HG03159 (cell line): ENCODE results near the gene ZNF333.
A peak's percentile ranks its signal among the peaks of the same experiment; 100 is the strongest.

Source experiments
- ATAC-seq: cut with Tn5 transposase; IDR thresholded peaks from one replicate; pipeline ENCODE4 v1.9.1; 2021; ENCODE audit warnings: mild to moderate bottlenecking, moderate library complexity; ENCODE audit not compliant: unreplicated experiment

The ZNF333 gene

DNA sequence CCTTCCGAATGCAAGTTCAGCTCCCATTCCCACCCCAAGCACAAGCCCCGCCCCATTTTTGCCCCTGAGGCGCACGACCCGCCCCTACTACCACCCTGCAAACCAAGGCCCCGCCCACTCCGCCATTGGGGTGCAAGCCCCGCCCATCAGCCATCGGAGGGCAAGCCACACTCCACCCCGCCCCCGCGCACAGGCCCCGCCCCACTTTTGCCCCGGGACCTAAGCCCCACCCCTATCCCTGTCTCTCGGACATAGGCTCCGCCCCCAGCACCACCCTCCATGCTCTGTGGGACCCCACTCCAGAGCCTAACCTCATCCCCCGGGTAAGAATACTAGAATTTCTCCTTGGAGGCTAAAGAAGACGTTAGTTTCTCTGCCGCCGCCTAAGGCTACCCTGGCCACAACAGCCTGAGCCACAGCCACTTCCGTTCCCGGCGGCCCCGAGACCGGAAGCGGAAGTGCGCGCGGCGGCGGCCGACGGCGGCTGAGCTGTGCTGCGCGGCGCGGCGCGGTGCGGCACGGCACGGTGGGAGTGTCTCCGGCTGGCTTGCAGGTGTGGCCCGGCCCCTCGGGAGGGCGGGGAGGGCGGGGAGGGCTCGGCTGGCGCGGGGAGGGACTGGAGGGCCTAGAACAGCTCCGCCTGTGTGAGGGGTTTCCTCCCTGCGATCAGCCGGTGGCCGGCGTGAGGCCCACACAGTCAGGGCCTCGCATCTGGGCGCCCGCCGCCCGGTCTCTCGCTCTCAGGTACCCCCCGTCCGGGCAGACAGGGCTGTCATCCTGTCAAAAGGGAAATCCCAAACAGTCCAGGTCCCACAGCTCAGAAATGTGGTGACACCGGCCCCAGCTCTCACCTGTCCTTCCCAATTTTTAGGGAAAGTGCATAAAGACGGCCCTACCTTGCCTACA lies at the start of gene ZNF333:
Gene ZNF333, plus strand, starts transcription at position 451 of the 906 bp plus-strand sequence. CDS start 3,444 bp downstream, outside the sequence.
- peak; percentile 84 for ATAC-seq

DNA sequence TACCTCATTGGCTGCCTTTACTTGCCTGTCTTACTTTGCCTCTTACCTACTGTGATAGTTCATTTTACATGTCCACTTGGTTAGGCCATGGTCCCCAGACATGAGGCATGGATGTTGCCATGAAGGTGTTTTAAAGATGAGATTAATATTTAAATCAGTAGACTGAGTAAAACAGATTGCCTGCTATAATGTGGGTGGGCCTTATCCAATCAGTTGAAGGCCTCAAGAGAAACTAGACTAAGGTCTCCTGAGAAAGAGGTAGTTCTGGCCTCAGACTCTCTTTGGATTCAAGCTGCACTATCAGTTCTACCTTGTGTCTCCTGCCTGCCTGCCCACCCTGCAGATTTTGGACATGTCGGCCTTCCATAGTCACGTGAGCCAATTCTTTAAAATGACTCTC lies 41.3 kb upstream of the ZNF333 start:
- no peak for ATAC-seq

DNA sequence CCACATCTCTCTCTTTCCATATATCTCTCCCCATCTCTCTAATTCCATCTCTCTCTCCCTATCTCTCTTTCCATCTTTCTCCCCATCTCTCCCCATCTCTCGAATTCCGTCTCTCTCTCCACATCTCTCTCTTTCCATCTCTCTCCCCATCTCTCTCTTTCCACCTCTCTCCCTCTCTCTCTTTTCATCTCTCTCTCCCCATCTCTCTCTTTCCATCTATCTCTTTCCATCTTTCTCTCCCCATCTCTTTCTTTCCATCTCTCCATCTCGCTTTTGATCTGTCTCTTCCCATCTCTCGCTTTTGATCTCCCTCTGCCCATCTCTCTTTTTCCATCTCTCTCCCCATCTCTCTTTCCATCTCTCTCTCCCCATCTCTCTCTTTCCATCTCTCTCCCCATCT lies 40.8 kb upstream of the ZNF333 start:
- no peak for ATAC-seq

DNA sequence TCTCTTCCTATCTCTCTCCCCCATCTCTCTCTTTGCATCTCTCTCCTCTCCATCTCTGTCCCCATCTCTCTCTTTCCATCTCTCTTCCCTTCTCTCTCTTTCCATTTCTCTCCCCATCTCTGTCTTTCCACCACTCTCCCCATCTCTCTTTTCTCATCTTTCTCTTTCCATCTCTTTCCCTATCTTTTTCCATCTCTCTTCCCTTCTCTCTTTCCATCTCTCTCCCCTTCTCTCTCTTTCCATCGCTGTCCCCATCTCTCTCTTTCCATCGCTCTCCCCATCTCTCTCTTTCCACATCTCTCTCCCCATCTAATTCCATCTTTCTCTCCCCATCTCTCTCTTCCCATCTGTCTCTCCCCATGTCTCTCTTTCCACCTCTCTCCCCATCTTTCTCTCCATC lies 39.7 kb upstream of the ZNF333 start:
- no peak for ATAC-seq

DNA sequence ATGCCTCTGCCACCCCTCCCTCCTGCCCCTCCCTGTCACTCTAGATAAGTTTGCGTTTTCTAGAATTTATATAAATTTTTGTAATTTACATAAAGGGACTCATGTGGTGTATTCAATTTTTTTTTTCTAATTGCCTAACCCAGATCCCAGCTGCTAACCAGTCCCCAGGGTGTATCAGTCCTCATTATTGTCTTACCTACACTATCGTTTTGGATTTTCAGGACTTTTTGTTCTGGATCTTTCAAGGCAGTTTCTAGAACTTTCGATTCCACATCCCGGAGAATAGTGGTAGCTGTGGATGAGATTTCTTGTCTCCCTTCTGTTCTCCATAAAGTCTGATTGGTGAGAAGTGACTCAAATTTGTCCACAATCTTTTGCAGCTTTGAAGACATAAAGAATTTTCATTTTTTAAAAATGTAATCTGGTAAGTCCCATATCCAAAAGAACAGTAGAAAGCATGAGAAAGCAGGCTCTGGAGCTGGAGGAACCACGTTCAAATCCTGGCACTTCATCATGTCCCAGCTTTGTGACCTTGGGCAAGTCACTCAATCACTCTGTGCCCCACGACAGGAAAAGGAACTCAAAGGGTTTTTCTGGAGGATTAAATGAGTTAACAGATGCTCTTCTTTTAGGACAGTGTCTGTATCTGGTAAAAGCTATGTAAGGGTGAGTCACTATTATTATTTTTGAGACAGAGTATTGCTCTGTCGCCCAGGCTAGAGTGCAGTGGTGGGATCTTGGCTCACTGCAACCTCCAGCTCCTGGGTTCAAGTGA lies 34.9 kb upstream of the ZNF333 start:
- no peak for ATAC-seq

DNA sequence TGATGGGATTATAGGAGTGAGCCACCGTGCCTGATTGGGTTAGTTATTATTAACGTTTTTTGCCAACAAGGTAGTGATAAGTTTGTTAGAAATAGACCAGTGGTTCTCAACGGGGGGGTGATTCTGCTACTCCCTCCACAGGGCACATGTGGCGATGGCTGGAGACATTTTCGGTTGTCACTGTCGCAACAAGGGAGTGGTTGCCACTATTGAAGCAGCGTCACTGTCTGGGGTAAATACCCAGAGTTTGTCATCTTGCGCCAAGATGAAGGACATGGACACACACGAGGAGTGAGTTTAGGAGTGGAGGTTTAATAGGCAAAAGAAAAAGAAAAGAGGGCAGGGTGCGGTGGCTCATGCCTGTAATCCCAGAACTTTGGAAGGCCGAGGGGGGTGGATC lies 34.1 kb upstream of the ZNF333 start:
- ATAC-seq = no peak

DNA sequence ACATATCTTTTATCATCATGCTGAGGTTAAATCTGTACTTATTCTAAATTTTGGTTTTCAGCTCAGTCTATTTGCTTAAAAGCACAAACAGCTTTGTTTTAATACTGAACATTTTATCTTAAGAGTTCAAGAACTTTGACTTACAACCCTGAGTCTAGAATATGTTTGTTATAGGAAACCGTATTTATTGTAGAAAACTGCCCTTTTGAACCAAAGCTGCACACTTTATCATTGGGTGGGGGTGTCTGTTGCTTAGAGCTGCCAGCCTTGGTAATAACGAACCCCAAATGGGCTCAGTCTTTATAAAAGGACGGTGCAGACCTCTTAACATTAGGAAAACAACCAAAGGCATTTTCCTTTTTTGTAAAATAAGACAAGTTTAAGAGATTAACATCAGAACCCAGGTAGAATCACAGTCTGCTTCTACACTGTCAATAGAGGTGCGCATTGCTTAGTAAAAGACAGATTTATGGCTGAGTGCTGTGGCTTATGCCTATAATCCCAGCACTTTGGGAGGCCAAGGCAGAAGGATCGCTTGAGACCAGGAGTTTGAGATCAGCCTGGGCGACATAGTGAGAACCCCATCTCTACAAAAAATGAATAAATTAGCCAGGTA lies 29.9 kb upstream of the ZNF333 start:
- ATAC-seq = no peak

DNA sequence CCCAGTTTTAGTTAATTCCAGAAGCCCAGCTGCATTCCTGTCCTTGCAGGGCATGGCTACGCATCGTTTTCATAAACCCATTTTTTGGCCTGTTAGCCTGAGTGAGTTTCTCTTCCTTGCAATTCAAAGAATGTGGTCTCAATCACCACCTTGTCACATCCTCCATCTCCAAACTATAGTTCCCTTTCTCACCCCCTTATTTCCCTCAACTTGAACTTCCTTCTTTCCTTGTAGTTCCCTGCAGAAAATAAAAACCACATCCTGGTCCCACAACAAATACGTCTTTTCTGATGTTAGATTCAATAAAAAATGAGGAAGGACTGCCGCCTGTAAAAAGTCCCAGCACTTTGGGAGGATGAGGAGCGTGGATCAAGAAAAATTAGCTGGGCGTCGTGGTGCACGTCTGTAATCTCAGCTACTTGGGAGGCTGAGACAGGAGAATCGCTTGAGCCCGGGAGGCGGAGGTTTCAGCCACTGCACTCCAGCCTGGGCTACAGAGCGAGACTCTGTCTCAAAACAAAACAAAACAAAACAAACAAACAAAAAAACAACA lies 28.4 kb upstream of the ZNF333 start:
- ATAC-seq = no peak

DNA sequence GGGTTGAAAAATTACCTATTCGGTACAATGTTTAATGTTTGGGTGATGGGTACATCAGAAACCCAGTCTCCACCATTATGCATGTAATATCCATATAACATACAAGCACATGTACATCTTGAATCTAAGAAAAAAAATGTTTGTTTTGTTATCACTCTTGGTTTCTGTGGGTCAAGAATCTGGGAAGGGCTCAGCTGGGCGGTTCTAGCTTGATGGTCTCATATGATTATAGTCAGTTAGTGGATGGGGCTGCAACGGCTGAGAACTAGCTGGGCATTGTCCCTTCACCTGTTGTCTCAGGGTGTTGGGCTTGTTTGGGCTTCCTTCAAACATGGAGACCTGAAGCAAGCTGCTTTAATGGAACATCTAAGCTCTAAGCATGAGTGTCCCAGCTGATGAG lies 19.9 kb upstream of the ZNF333 start:
- no peak for ATAC-seq

DNA sequence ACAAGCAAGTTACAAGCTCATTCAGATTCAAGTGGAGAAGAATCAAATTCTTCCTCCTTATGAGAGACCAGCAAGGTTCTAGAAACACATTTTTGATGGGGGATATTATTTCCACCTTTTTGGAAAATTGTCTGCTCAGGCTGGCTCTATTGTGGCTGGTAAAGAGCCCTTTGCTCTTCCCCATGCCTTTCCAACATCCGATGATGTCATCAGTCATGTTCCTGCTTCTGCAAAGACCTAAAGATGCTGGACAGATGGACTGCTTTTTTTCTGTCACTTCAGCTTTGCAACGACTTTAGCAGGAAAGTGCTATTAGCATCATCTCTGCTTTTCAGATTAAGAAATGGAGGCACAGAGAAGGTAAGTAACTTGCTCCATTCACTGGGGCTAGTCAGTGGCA lies 19.4 kb upstream of the ZNF333 start:
- no peak for ATAC-seq

DNA sequence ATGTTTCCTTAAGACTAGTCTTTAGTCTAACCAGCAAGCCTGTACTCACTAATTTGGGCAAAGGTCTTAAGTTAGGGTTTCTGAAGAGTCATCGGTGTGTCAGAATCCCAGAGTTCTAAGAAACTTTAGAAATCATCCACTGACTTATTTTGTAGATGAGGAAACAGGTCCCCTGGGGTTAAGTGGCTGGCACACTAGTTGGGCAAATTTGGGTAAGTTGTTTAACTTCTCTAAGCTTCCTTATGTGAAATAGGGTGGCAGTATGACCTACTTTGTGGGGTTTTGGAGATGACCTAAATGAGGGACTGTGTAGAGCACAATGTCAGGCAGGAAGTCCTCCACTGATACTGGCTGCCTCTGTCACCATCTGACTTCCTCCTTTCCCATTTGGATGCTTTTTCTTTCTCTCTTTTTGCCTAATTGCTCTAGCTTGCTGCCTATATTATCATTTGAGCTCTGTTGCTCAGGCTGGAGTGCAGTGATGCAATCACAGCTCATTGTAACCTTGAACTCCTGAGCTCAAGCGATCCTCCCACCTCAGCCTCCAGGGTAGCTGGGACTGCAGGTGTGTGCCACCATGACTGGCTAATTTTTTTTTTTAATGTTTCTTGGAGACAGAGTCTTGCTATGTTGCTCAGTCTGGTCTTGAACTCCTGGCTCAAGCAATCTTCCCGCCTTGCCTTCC lies 17.5 kb upstream of the ZNF333 start:
- no peak for ATAC-seq

DNA sequence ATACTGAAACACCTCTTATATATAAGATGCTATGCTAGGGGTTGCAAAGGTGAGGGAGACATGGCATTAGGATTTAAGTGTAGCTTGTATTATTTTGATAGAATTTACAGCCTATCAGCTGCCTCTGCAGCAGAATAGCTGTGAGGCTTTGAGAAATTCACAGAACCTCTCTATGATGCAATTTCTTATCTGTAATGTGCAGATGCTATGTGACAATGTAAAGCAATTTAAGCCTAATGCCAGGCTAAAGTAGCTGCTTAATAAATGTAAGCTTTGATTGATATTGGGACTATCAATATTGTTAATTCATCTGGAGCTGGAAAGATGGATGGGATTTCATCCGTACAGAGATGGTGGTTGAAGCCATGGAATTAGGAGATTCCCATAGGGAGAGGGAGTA lies 16.8 kb upstream of the ZNF333 start:
- ATAC-seq = no peak

DNA sequence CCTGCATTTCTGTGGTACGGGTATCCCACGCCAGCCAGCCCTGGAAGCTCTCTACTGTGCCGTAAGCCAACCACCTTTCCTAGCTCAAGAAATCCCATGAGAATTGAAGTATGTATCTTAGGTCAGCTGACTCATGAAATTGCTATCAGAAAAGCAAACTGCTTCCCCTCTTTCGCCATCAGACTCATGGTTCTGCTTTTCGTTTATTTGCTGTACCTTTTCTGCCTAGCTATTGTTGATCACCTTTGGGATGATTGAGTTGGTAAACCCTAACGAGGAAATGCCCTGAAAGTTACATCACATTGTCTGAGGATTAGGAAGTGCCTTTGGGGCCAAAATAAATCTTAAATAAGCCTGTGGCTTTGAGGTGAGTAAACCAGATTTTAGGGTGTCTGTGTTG lies 15.1 kb upstream of the ZNF333 start, which contains the start of gene ADGRE3:
Gene ADGRE3, minus strand, starts transcription at position 81 of the 400 bp plus-strand sequence. Its CDS starts 74 bp downstream, at position 7.
- no peak for ATAC-seq

DNA sequence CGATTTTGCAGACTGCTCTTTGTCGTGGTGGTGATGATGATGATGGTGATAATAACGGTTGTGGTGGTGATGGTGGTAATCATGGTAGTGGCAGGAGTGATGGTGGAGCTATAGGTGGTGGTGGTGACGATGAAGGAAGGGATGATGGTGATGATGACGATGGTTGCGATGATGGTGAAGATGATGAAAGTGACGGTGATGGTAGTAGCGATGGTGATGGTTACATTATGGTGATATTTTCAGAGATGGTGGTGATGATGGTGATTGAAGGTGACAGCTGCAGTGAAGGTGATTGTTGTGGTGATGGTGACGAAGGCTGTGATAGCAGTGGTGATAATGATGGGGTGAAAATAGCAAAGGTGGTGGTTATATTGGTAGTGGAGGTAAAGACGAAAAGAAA lies 13.1 kb upstream of the ZNF333 start:
- no peak for ATAC-seq

DNA sequence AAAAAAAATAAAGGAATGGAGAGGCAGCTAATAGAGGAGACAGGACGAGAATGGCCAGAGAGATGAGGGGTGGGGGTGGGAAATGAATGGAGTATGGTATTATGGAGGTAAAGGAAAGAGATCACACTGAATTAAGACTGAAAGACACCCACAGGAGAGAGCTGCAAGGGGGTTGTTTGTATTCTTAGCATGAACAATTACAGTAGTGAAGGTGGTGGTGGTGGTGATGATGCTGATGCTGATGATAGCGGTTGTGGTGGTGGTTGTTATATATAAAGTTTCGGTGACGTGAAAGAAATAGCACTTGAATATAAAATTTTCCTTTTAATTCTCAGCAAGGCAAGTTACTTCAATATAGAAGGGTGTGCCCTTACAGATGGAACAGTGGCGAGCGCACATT lies 12.4 kb upstream of the ZNF333 start:
- no peak for ATAC-seq

DNA sequence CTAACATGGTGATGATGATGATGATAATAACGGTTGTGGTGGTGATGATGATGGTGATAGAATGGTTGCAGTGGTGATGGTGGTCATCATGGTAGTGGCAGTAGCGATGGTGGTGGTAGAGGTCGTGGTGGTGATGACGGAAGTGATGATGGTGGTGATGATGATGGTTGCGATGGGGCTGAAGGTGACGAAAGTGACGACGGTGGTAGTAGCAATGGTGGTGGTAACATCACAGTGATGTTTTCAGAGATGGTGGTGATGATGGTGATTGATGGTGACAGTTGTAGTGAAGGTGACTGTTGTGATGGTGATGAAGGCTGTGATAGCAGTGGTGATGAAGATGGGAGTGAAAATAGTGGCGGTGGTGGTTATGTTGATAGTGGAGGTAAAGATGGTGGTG lies 11.6 kb upstream of the ZNF333 start:
- no peak for ATAC-seq

DNA sequence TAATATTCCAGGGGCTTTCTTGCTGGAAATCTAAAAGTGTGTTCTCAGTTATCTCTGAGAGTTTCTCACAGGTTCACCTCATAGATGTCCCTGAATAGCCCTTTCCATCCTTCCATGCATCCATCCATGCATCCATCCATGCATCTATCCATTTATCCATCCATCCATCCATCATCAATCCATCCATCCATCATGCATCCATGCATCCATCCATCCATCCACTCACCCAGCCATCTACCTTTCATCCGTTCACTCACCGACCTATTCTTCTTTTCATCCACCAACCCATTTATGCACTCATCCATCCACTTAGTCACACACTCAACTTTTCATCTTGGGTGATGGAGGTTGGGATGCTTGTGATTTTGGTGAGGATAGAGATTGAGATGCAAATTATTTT lies 7.8 kb upstream of the ZNF333 start:
- no peak for ATAC-seq

DNA sequence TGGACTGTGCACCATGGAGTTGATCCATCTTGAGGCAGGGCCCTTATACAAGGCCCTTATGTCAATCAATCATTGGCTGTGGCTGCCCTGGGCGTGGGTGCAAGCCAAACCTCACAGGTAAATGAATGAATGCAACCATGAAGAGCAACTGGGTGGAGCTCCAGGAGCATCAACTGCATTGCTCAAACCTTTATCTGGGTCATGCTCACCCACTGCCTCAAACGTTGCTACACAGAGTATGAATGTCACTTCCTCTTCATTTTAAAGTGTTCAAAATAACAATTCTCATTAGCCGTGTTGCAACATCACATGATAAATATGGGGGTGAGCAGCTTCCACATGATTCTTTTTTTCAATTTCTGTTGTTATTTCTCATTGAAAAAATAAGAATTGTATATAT lies 6.4 kb upstream of the ZNF333 start:
- no peak for ATAC-seq

DNA sequence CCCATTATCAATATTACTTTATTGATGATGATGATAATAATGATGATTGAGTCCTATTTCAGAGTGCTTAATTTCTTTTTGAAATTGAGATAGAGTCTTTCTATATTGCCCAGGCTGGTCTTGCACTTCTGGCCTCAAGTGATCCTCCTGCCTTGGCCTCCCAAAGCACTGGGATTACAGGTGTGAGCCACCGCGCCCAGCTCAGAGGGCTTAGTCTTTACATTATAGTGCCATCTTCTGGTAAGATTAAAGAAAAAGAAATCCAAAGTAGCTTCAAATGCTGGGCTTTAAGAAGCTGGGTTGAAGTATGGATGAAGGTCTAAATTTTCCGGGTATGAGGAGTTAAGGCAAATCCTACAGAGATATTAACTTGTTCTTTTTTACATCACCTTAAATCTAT lies 3.4 kb upstream of the ZNF333 start:
- no peak for ATAC-seq

DNA sequence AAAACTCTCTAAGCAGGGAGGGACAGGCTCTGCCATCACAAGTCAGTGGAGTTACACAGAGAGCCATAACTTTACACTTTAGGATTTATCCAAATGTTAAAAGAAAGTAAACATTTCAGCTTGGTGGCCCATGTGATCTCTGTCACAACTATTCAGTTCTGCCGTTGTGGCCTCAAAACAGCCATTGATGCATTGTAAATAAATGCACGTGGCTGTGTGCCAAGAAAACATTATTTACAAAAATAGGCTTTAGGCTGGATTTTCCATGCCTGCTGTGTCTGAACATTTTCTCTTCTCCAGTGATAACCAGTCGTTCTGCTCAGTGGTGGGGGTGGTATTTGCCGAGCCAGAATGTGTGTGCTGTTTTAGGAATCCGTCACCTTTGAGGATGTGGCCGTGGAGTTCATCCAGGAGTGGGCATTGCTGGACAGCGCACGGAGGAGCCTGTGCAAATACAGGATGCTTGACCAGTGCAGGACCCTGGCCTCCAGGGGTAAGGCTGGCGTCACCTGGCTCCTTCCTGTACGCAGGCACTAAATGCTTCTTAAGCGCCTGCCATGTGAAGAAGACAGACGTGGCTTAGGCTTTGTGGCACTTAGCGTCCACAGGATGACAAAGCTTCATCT lies 4.9 kb downstream of the ZNF333 start:
- no peak for ATAC-seq
